Middle frontal gyrus (tissue), 1 donor: ENCODE results near the gene GANC.

ENCODE experiments used
- DNase-seq: peaks from one replicate; pipeline ENCODE4 v3.0.0-alpha.2; 2015; ENCODE audit warnings: low spot score; ENCODE audit errors: extremely low spot score

The GANC gene

GRCh38 chr15:42375252-42375651 lies 102.3 kb downstream of the GANC start:
- DNase-seq, result no peak

GRCh38 chr15:42375941-42376340 lies 102.9 kb downstream of the GANC start:
- no peak for DNase-seq

DNA sequence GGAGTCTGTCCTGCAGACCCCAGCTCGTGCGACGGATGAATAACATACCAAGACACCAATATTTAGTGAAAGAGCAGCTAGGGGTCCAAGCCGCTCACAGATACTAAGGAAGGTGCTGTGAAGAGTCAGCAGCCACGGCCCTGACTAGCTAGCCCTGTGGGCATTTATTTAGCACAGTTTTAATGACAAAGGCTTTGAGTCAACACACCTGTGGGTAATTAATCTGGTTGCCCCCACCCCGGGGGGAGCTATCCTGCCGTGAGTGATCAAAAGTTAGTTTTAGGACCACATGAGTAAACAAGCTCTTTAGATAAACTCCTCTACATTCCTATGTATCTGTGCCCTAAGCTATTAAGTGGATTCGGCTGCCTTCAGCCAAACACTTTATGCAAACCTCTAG lies 105.0 kb downstream of the GANC start:
- DNase-seq, result no peak

DNA sequence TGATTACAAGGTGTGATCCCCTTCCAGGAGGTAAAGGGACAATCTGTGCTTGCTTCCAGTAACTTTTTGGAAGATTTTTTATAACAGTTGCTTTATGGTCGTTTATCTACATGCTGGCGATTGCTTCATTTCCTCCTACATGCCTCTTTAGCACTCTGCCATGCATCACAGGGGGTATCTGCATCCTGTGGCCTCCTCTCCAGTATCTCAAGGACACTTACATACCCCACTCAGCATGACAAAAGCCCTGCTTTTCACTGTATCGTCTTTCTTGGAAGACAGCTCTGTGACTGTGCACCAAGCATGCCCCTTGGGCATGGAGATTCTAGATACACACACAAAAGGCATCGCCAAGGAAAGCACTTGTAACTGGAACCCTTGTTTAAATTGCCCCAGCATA lies 111.6 kb downstream of the GANC start:
- no peak for DNase-seq

DNA sequence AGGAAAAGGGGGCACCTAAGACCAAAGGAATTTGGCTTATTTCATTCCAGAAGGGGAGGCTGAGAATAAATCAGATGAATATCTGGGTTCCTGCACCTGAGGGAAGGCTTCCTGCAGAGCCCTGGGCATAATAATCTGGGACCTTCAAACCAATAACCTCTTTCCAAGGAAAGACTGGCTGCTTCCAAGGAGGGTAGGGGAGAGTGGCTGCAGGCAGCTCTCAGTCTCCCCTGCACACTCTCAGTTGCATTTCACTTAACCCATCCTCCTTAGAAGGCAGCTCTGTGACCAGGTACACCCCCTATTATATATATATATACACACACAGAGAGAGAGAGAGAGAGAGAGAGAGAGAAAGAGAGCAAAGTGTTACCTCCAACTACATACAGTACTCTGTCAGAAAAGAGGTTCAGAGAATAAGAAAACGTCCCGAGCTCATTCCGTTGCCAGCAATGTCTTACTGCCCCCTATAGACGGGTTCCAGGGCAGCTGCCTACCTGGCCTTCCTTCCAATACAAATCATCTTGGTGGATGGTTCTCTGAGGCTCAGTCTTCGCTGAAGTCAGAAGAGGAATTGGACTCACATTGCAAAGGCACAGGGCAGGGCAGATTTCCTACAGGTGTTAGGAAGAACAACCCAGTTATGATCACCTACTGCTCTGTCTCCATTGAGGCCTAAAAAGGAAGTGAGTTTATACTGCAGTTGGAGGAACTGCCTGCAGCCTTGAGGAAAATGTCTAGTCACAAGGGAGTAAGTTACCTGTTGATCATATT lies 112.4 kb downstream of the GANC start:
- DNase-seq, result no peak

DNA sequence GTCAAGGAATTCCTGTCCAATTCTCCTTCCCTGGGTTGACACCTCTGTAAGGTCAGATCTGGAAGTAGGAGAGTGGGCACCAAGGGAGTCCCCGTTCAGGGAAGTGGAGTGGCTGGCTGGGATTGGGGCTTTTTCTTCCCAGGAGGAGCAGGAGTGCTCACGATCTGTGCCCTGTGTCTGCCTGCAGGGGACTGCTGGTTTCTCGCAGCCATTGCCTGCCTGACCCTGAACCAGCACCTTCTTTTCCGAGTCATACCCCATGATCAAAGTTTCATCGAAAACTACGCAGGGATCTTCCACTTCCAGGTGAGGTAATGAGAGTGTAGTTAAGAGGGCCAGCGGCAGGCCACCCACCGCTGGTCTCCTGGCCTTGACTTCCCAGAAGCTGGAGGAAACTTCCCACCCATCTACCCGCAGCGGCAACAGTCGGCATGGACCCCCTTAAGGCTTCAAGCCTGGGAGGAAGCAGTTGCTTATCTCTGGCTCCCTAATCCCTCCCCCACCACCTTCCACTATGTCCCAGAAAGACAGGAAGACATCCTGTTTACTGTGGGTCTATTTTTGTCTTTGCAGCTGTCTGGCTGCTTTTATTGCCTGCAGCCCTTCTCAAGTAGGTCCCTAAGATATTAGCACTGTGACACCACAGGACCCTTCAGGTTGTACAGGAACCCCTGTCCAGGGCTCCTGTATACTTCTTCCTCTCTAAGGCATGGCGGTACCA lies 113.1 kb downstream of the GANC start:
- no peak for DNase-seq

GRCh38 chr15:42387603-42388002 lies 114.6 kb downstream of the GANC start:
- DNase-seq, result no peak

- no peak for DNase-seq
Observed at GRCh38 chr15:42392309-42393024, 119.5 kb downstream of the GANC start.

GRCh38 chr15:42394106-42394505 lies 121.1 kb downstream of the GANC start:
- DNase-seq, result no peak

DNA sequence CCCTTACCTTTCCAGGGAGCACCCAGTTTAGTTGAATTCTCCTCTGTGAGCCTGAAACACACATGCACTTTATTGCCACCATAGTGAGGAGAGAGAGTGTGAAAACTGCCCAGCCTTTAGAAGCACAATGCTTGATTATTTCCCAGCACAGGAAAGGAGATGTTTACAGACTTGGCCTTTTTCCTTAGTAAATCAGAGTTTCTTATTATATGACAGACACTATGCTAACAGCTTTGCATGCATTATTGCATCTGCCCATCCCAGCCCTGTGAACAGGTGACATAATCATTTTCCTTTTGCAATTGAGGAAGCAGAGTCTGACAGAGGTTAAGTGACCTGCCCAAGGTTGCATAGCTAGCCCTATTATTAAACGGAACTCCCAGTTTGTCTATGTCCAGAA lies 122.8 kb downstream of the GANC start:
- DNase-seq, result no peak

- no peak for DNase-seq
Observed at GRCh38 chr15:42401544-42402454, 128.8 kb downstream of the GANC start.

DNA sequence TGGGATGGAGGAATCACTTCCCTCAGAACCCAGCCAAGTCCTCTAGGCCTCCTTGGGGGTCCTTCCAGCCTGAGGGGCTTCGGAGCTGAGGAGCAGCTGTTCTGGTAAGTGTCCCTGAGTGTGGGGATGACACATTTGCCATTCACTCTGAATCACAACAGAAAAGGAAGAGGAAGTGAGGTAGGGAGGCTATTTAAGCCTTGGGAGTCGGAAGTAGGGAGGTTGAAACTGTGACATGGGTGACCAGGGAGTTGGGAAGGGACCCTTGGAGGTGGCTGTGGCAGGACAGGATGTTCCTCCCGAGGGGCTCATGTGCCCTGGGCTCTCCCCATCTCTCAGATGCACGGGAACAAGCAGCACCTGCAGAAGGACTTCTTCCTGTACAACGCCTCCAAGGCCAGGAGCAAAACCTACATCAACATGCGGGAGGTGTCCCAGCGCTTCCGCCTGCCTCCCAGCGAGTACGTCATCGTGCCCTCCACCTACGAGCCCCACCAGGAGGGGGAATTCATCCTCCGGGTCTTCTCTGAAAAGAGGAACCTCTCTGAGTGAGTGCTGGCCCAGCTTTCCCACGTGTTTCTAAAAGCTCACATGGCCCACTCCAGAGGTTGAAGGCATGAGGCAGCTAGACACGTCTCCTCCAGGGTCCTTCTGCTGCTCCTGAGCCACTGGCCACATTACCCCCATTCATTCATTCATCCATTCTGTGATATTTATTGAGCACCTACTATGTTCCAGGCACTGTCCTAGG lies 129.6 kb downstream of the GANC start:
- DNase-seq, result no peak

DNA sequence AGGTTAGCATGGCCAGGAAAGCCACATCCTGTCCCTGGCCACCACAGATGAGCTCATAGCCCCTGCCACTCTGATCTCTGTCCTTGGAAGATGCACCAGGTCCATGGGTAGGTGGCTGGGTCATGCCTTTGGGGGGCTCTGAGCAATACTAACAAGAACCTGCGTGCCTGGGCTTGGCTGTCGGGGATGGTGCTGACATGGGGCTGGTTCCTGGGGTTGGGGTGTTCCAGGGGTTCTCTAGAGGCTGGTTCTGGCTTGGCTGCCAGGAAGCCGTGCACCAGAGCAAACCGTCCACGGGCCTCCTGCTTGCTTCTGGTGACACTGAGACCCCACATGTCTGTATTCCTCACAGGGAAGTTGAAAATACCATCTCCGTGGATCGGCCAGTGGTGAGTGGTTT lies 130.4 kb downstream of the GANC start:
- DNase-seq, result no peak

DNA sequence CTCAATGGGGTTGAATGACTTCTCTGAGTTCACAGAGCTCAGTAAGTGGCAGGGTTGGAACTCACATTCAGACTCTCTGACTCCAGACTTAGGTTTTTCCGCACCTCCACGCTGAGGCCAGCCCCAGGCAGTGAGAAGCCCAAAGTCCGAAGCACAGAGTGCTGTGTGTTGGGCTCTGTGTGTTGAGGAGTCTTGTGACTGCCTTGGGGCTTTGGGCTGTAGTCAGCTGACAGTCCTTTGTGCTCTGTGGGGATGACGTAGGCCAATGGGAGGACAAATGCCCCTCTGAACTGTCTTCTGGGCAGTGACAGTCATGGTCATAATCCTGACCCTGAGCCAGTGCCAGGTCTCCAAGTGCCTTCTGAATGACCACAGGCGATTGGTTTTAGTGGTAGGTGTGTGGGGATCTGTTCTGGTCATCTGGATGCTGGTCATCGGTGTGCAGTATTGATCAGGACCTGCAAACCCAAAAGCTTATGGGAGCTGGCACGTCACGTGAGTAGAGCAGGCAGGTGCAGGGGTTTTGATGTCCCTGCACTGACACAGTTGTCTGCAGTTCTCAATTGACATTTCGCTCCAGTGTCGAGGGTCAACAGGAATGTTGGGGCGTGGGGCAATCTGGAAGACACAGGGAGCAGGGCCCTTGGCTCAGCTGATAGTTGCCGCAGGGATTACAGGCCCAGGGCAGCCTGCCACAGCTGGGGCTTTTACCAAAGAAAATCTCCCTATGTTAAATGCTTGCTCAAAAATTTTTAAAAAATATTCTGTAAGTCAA lies 131.6 kb downstream of the GANC start:
- DNase-seq, result peak; percentile 77

DNA sequence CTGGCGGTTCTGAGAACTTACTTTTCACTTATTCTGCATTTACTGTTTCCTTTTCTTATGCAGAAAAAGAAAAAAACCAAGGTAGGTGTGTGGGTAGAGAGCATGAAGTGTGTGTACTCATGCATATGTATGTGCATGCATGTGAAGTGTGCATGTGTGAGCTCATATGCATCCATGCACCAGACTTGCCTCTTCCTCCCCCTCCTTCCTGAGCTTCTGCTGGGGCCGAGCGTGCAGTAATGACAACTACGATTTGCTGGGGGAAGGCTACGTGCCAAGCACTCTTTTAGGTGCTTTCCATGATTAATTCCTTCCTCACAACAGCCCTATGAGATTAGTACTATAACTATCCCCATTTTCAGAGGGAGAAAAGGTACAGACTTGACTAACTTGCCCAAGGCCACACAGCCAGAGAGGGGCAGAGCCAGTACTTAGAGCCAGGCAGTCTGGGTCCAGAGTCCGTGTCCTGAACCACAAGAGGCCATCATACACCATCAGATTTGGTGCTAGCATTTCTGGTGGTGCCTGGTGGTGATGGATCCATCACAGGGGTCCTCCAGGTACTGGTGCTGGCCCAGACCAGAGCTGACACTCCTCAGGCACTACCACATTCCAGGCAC lies 133.0 kb downstream of the GANC start:
- DNase-seq, result no peak
